ENCODE measurements around the gene PGRMC1. TPM values are rescaled to one million over a fixed set of nuclear protein-coding genes. Genes with fewer than 3 reads are reported as not detected.
A peak's percentile ranks its signal among the peaks of the same experiment; 100 is the strongest.

The PGRMC1 gene
- total and polyA plus RNA-seq, 2 experiments from 2014 or later, result 235 to 370 TPM

DNA sequence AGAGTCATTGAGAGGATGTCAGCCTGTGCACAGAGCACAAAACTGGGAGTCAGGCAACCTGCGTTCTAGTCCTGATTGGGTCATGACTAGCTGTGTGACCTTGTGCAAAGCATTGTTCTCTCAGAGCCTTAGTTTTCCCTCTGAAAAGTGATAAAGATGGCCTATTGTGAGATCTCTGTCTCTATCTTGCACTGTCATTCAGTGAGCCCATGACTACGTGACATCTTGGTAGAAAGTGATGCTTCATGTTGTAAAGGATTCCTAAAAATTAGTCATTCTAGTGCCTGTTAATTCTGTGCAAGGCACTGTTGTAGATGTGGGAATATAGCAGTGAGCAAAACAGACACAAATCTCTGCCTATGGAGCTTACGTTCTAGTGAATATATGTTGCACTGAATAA is 2.5 kb downstream of the PGRMC1 start:
- H3K36me3 ChIP-seq (ENCODE audit: insufficient read depth), result peaks cover 3% of the 10 kb centered on the region
- H4K20me1 ChIP-seq (replicated peaks; ENCODE audit: insufficient read depth), result peaks cover 23% of the 10 kb centered on the region
- H3K27me3 Mint-ChIP-seq (ENCODE audit: insufficient read depth, low read depth, poor library complexity), result peaks cover 17% of the 10 kb centered on the region
- 0 out of 2 replicates have a peak, but pooled peaks cover 3% of the 10 kb centered on the region for H3F3A ChIP-seq (replicated peaks; ENCODE audit: low read depth)
- no peaks in the 10 kb centered on the region for H3K27me3 ChIP-seq (ENCODE audit: insufficient read depth)
- peak overlapping the region; percentile 77 for H3K4me3 ChIP-seq
- peak overlapping the region; percentile 85 for H3K4me2 ChIP-seq
- TF ChIP-seq NANOG (IDR thresholded peaks at IDR 0.05; ENCODE audit: borderline replicate concordance), result no peak
- TF ChIP-seq JUNB (IDR thresholded peaks at IDR 0.05; ENCODE audit: unreplicated experiment), result no peak
- TF ChIP-seq CREB1 (CRISPR knock-in tag; IDR thresholded peaks at IDR 0.05; ENCODE audit: low read depth), result no peak
- TF ChIP-seq, protein P1, sequence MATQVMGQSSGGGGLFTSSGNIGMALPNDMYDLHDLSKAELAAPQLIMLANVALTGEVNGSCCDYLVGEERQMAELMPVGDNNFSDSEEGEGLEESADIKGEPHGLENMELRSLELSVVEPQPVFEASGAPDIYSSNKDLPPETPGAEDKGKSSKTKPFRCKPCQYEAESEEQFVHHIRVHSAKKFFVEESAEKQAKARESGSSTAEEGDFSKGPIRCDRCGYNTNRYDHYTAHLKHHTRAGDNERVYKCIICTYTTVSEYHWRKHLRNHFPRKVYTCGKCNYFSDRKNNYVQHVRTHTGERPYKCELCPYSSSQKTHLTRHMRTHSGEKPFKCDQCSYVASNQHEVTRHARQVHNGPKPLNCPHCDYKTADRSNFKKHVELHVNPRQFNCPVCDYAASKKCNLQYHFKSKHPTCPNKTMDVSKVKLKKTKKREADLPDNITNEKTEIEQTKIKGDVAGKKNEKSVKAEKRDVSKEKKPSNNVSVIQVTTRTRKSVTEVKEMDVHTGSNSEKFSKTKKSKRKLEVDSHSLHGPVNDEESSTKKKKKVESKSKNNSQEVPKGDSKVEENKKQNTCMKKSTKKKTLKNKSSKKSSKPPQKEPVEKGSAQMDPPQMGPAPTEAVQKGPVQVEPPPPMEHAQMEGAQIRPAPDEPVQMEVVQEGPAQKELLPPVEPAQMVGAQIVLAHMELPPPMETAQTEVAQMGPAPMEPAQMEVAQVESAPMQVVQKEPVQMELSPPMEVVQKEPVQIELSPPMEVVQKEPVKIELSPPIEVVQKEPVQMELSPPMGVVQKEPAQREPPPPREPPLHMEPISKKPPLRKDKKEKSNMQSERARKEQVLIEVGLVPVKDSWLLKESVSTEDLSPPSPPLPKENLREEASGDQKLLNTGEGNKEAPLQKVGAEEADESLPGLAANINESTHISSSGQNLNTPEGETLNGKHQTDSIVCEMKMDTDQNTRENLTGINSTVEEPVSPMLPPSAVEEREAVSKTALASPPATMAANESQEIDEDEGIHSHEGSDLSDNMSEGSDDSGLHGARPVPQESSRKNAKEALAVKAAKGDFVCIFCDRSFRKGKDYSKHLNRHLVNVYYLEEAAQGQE (IDR thresholded peaks at IDR 0.05; ENCODE audit: unreplicated experiment), result no peak
- no peaks in the 10 kb centered on the region; the same call in 2 of the 3 replicates for H3K9me3 Mint-ChIP-seq
- H3K36me3 Mint-ChIP-seq (ENCODE audit: low read depth), result peaks cover 40% of the 10 kb centered on the region
- no peak overlapping the region for H3K27ac ChIP-seq (ENCODE audit: low read depth)
- peaks cover 33% of the 10 kb centered on the region for H3K4me1 ChIP-seq (ENCODE audit: insufficient read depth)
- ATAC-seq (no peak), DNase-seq (ENCODE audit: low spot score) (no peak)
- H3K79me2 ChIP-seq (replicated peaks; ENCODE audit: insufficient read depth), result peaks cover 64% of the 10 kb centered on the region
- peak overlapping the region; percentile 94 for H3K4me3 Mint-ChIP-seq
- no peak overlapping the region for H3K27ac Mint-ChIP-seq
- H2AFZ ChIP-seq, result no peak overlapping the region
- H3K4me1 Mint-ChIP-seq, result peaks cover 50% of the 10 kb centered on the region
- H3K9me2 ChIP-seq (ENCODE audit: insufficient read depth), result no peaks in the 10 kb centered on the region

DNA sequence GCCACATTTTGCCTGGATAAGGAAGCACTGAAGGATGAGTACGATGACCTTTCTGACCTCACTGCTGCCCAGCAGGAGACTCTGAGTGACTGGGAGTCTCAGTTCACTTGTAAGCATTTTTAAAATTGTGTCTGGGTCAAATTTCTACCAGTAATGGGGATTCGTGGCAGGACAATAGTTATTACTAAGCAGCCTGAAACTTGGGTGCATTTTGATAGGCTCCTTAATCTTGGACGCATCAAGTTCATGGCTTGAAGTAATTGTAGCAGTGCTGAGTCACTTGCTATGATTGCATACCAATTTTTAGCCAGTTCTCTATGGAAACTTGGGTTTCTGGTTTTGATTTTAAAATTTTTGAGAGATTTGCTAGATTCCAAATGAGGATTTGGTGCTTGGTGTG is 4.3 kb downstream of the PGRMC1 start:
- Histone ChIP-seq H3K27ac (ENCODE audit: low read depth) (no peak overlapping the region), H3K79me2 (replicated peaks; ENCODE audit: insufficient read depth) (peaks cover 67% of the 10 kb centered on the region), H3K4me2 (peak overlapping the region; percentile 85; the same call in 1 of the 2 replicates)

More for the DNA sequence above, 4.3 kb downstream of the PGRMC1 start:
- Mint-ChIP-seq H3K27me3 (ENCODE audit: insufficient read depth, low read depth, poor library complexity) (peaks cover 16% of the 10 kb centered on the region), H3K4me3 (peak overlapping the region; percentile 45; the same call in 2 of the 3 replicates), H3K4me1 (peaks cover 41% of the 10 kb centered on the region), H3K9me3 (no peaks in the 10 kb centered on the region; the same call in 2 of the 3 replicates), H3K36me3 (ENCODE audit: low read depth) (peaks cover 53% of the 10 kb centered on the region), H3K27ac (peak overlapping the region; percentile 67; the same call in 1 of the 2 replicates)
- Histone ChIP-seq H3K36me3 (ENCODE audit: insufficient read depth) (peaks cover 6% of the 10 kb centered on the region), H2AFZ (no peak overlapping the region), H4K20me1 (replicated peaks; ENCODE audit: insufficient read depth) (peaks cover 26% of the 10 kb centered on the region), H3K9me2 (ENCODE audit: insufficient read depth) (no peaks in the 10 kb centered on the region), H3K4me3 (0 out of 2 replicates have a peak overlapping the region, but pooled peaks have one; percentile 77), H3K27me3 (ENCODE audit: insufficient read depth) (no peaks in the 10 kb centered on the region), H3F3A (replicated peaks; ENCODE audit: low read depth) (0 out of 2 replicates have a peak, but pooled peaks cover 2% of the 10 kb centered on the region), H3K4me1 (ENCODE audit: insufficient read depth) (peaks cover 31% of the 10 kb centered on the region)
- TF ChIP-seq EZH2phosphoT487 (IDR thresholded peaks at IDR 0.05; ENCODE audit: unreplicated experiment), result no peak
- TF ChIP-seq, protein P1 (IDR thresholded peaks at IDR 0.05; ENCODE audit: unreplicated experiment), result no peak
- TF ChIP-seq, protein P2, sequence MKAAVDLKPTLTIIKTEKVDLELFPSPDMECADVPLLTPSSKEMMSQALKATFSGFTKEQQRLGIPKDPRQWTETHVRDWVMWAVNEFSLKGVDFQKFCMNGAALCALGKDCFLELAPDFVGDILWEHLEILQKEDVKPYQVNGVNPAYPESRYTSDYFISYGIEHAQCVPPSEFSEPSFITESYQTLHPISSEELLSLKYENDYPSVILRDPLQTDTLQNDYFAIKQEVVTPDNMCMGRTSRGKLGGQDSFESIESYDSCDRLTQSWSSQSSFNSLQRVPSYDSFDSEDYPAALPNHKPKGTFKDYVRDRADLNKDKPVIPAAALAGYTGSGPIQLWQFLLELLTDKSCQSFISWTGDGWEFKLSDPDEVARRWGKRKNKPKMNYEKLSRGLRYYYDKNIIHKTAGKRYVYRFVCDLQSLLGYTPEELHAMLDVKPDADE (IDR thresholded peaks at IDR 0.05), result no peak
- DNase-seq (ENCODE audit: low spot score), result no peak
- no peak for ATAC-seq

Measured in GM23338 (cell line).